Endodermal cell (in vitro differentiated cells): ENCODE data around the gene CNTF. TPM values are rescaled to one million over a fixed set of nuclear protein-coding genes. Genes with fewer than 3 reads are reported as not detected.

Experiments used
- DNase-seq: peaks from one replicate; pipeline ENCODE4 v3.0.0-alpha.2; 2017
- H3K27ac ChIP-seq: 2 replicates; pipeline ENCODE4 v1.5.1; 2013; ENCODE audit warnings: mild to moderate bottlenecking, low read depth, low read length, moderate library complexity
- H3K27me3 ChIP-seq: 2 replicates; pipeline ENCODE4 v1.6.1; 2013; ENCODE audit warnings: mild to moderate bottlenecking, low read length, moderate library complexity; ENCODE audit not compliant: insufficient read depth, control insufficient read depth, poor library complexity, severe bottlenecking
- H3K36me3 ChIP-seq: 2 replicates; pipeline ENCODE4 v1.7.0; 2013; ENCODE audit warnings: mild to moderate bottlenecking, low read length, moderate library complexity; ENCODE audit not compliant: control insufficient read depth, insufficient read depth
- H3K4me1 ChIP-seq: one replicate; pipeline ENCODE4 v1.7.0; 2013; ENCODE audit warnings: low read length; ENCODE audit not compliant: control insufficient read depth, insufficient read depth
- H3K4me3 ChIP-seq: 2 replicates; pipeline ENCODE4 v1.5.1; 2013; ENCODE audit warnings: mild to moderate bottlenecking, low read length, moderate library complexity
- H3K9ac ChIP-seq: 2 replicates; pipeline ENCODE4 v1.6.1; 2013; ENCODE audit warnings: mild to moderate bottlenecking, low read length, moderate library complexity; ENCODE audit not compliant: poor library complexity, severe bottlenecking; ENCODE audit errors: extremely low read depth
- H3K9me3 ChIP-seq: 2 replicates; pipeline ENCODE4 v1.6.1; 2013; ENCODE audit warnings: mild to moderate bottlenecking, low read length, moderate library complexity; ENCODE audit not compliant: control insufficient read depth
- H3K27ac Mint-ChIP-seq: 2 replicates; pipeline ENCODE4 v1.8.0; 2020; ENCODE audit warnings: mixed read lengths
- H3K27me3 Mint-ChIP-seq: 2 replicates; pipeline ENCODE4 v1.8.0; 2021; ENCODE audit warnings: mild to moderate bottlenecking, mixed read lengths; ENCODE audit not compliant: insufficient read depth
- H3K36me3 Mint-ChIP-seq: 2 replicates; pipeline ENCODE4 v1.8.0; 2020; ENCODE audit warnings: low read depth, mixed read lengths
- H3K4me1 Mint-ChIP-seq: 2 replicates; pipeline ENCODE4 v1.8.0; 2020; ENCODE audit warnings: mixed read lengths
- H3K4me3 Mint-ChIP-seq: 2 replicates; pipeline ENCODE4 v1.8.0; 2020; ENCODE audit warnings: mild to moderate bottlenecking, moderate library complexity, mixed read lengths
- H3K9me3 Mint-ChIP-seq: 2 replicates; pipeline ENCODE4 v1.8.0; 2020; ENCODE audit warnings: mild to moderate bottlenecking, mixed read lengths
- CTCF ChIP-seq: fragments of 200-600 bp; sonication (generic); conservative IDR thresholded peaks from 2 replicates; pipeline ENCODE4 v1.5.0; 2021; ENCODE audit warnings: antibody characterized with exemption, mild to moderate bottlenecking
- WGBS, 2 experiments: methylation state at CpG; one replicate each; pipeline versions ENCODE4 v1.1.5 to v1.1.7; 2013; ENCODE audit warnings: missing lambda C conversion rate in 2 of 2, mixed read lengths in 1 of 2; ENCODE audit not compliant: insufficient coverage in 1 of 2, insufficient read length in 1 of 2; 5-methylcytosine and 5-hydroxymethylcytosine counted together
- total RNA-seq, 2 donors: library from RNA; stranded (reverse); fragmentation: NEBNext Ultra II Directional in 1 of 2; extraction: Animal tissue kit (Norgen Biotek cat#: 25700) in 1 of 2; gene quantifications; 2 replicates in 1 of 2; 3 replicates in 1 of 2; pipeline ENCODE4 v1.2.1, GENCODE V29; 2021

CNTF gene
- total RNA-seq, 2 donors from 2014 or later: 1.7 to 3.7 TPM

DNA sequence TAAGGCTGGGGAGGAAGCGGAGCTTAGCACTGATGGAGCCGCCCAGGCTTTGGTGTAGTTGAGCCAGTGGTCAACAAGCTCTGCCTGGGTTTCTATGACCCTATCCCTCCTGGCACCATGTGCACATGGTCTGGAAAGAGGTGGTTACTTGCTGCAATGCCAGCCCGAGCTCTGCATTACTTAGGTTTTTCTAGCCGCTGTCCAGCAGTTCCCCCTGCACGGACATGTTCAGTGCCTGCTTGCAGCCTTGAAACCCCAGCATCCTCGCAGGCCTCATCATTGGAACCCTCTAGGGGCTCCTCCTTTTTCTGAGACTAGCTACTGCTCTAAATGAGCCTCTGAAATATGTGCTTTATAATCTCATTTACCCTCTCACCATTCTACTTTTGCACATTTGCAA, 16.6 kb downstream of the CNTF start:
- no peak for TF ChIP-seq CTCF
- H3K36me3 ChIP-seq: no peaks in the 10 kb centered on the region

DNA sequence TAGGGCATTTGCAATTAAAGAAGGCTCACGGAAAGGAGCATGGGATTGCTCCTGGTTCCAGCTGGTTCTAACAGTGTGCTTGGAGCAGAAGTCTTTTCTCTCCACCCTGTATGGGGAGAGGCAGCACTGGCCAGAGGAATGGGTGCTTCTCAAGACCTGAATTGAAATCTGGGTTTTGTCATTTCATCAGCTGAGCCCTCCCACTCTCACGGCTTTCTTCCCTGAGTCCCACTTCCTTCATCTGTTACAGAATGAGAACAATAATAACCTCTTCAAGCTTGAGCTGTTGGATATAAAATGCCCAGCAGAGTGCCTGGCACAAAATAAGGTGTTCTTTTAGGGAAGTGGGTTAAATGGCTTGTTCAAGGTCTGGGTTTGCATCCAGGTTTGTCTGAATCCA, 17.2 kb downstream of the CNTF start:
- Mint-ChIP-seq H3K36me3 (no peaks in the 10 kb centered on the region), H3K27me3 (peaks cover 2% of the 10 kb centered on the region)
- WGBS, 2 experiments: 88% methylated on average over 2 of the region's 2 CpGs; no CpG with 5 or more reads in 1 of the 2 experiments

More for the DNA sequence above, 16.6 kb downstream of the CNTF start:
- Mint-ChIP-seq H3K36me3 (no peaks in the 10 kb centered on the region), H3K27ac (no peak overlapping the region), H3K4me1 (no peaks in the 10 kb centered on the region), H3K4me3 (no peak overlapping the region), H3K9me3 (peaks cover 2% of the 10 kb centered on the region), H3K27me3 (peaks cover 2% of the 10 kb centered on the region)
- Histone ChIP-seq H3K9me3 (no peaks in the 10 kb centered on the region), H3K27ac (no peak overlapping the region), H3K4me1 (no peaks in the 10 kb centered on the region), H3K27me3 (no peaks in the 10 kb centered on the region), H3K4me3 (no peak overlapping the region), H3K9ac (no peak overlapping the region)
- 88 to 94% methylated on average over 3 to 6 of the region's 6 CpGs for WGBS, 2 experiments
- no peak for DNase-seq

DNA sequence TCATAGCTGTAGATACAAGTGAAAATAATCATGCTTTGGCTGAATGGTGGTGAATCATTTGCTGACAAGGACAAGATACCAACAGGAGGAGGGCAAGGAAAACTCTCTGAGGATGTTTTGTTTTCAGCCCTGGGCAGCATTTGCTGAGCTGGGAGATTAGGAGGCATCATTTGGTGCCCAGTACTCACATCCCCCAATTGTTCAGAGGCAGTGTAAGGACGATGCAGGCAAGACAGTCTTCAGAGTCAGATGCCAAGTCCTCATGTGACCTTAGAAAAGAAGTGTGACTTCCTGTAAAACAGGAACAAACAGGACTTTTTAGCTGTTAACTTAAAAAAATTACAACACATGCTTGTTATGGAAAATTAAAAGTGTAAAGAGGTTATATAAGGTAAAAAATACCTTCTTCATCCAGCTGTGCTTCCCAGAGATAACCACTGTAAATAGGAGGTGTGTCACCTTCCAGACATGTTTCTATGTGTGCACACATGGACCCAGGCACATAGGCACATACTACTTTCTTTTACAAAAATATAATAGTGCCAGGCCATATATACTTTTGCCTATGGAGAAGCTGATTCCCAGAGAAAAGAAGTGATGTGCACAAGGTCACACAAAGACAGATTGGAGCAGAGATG, 18.0 kb downstream of the CNTF start:
- Histone ChIP-seq H3K9ac (no peak overlapping the region), H3K9me3 (peaks cover 4% of the 10 kb centered on the region), H3K36me3 (no peaks in the 10 kb centered on the region), H3K4me1 (no peaks in the 10 kb centered on the region), H3K4me3 (no peak overlapping the region), H3K27me3 (no peaks in the 10 kb centered on the region), H3K27ac (no peak overlapping the region)
- Mint-ChIP-seq H3K27me3 (peaks cover 2% of the 10 kb centered on the region), H3K36me3 (no peaks in the 10 kb centered on the region), H3K9me3 (peaks cover 13% of the 10 kb centered on the region), H3K4me1 (no peaks in the 10 kb centered on the region), H3K27ac (no peak overlapping the region), H3K4me3 (no peak overlapping the region)
- no peak for TF ChIP-seq CTCF
- 56 to 83% methylated on average over 1 of the region's 1 CpG for WGBS, 2 experiments
- no peak for DNase-seq

More for the DNA sequence above, 17.2 kb downstream of the CNTF start:
- no peak overlapping the region for H3K4me3 Mint-ChIP-seq
- Histone ChIP-seq H3K36me3 (no peaks in the 10 kb centered on the region), H3K27ac (no peak overlapping the region), H3K9me3 (no peaks in the 10 kb centered on the region), H3K9ac (no peak overlapping the region), H3K4me3 (no peak overlapping the region), H3K27me3 (no peaks in the 10 kb centered on the region), H3K4me1 (no peaks in the 10 kb centered on the region)
- no peak for TF ChIP-seq CTCF
- DNase-seq: no peak
- H3K4me1 Mint-ChIP-seq: no peaks in the 10 kb centered on the region
- H3K27ac Mint-ChIP-seq: no peak overlapping the region
- peaks cover 6% of the 10 kb centered on the region for H3K9me3 Mint-ChIP-seq
